Colon (tissue), 2 donors: Measurements from ENCODE around the gene FBH1.
"Not testable (repeated sequence)": the region's sequence is repeated elsewhere in the genome, so short reads cannot be mapped to it uniquely, and the experiment has no call there.

Experiments used
- FAIRE-seq: peaks from 2 replicates; lab custom pipeline; 2012; peaks lifted over from hg19 to GRCh38; lab: Jason Lieb, UNC
- donor health status: control.
- donor health status: control.

FBH1 gene

DNA sequence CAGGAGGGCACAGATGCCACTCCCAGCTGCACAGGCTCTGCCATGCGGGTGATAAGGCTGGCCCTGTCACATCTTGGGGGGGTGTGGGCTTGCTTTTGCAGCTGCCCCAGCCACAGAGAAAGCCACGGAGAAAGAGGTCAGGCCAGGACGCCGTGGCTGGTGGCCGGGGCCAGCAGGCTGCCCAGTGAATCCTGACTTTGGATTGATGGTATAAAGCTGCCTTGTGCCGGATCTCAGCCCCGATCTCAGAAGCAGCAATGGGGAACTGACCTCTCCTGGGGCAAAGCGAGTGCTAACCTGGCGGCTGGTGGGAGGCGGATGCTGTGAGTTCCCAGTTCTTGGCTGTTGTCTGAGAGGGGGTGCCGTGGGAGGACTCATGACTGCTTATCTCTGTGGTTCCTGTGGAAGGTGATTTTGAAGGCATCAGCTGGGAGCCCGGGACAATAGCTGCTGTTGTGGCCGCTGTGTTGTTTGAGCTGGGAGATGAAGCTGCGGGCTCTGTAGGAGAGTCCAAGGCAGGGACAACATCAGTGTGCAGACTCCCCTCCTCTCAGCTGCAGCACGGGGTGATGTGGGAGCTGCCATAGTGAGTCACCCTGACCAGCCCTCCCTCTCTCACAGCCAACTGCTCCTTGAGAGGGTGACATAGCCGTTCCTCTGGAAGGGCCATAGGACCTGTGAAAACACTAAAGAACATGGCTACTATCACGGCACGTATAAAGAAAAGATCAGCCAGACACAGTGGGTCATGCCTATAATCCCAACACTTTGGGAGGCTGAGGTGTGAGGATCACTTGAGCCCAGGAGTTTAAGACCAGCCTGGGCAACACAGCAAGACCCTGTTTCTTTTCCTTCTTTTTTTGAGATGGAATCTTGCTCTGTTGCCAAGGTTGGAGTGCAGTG is 70.3 kb downstream of the FBH1 start:
- no peak for FAIRE-seq

DNA sequence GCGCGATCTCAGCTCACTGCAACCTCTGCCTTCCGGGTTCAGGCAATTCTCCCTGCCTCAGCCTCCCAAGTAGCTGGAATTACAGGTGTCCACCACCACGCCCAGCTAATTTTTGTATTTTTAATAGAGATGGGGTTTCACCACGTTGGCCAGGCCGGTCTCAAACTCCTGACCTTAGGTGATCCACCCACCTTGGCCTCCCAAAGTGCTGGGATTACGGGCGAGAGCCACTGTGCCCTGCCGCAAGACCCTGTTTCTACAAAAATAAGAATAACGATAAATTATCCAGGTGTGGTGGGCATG is 70.9 kb downstream of the FBH1 start:
- FAIRE-seq, result not testable (repeated sequence)

DNA sequence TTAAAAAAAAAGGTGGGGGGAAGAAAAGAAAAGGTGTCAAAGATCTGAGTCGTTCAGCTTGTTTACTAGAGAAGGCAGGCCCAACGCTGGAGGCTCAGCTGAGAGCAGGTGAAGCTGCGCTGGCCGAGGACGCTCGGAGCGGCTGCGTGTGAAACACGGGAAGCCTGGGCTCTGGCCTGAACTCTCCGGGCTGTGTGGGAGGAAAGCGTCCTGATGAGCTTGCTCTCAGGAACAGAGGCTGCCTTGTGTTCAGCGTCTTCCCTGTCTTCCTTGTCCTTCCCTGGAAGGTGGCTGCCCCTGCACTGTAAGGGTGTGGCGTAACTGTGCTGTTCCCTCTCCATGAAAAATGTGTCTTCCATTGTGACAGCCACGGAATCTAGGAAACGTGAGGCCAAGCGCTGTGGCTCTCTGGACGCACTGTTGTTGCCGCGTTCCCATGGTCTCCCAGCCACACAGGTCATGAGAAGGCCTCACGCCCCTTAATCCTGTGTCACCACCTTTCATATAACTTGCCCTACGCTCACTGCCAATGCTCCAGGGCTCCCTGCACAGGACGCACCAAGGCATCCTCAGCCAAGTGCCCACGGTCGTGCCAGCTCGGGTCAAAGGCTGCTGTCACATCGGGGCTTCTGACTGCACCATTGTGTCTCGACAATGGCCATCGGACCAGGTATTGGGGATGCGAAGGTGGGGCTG is 71.5 kb downstream of the FBH1 start:
- no peak for FAIRE-seq

DNA sequence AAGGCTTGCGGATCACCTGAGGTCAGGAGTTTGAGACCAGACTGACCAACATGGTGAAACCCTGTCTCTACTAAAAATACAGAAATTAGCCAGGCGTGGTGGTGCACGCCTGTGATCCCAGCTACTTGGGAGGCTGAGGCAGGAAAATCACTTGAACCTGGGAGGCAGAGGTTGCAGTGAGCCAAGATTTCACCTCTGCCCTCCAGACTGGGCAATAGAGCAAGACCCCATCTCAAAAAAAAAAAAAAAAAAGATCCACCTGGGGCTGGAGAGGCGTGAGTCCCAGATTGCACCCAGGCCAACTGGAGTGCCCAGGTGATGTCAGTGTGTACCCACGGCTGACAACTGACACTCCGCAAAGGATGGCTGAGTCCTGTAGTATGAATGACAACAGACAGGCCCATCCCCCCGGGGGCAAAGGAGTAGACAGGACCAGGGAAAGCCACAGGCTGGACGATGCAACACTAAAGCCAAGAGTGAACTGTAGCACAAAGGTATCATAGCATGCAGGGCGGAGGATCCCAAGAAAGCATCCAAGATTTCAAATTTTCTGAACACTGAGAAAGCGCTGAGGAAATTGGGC is 72.4 kb downstream of the FBH1 start:
- not testable (repeated sequence) for FAIRE-seq

DNA sequence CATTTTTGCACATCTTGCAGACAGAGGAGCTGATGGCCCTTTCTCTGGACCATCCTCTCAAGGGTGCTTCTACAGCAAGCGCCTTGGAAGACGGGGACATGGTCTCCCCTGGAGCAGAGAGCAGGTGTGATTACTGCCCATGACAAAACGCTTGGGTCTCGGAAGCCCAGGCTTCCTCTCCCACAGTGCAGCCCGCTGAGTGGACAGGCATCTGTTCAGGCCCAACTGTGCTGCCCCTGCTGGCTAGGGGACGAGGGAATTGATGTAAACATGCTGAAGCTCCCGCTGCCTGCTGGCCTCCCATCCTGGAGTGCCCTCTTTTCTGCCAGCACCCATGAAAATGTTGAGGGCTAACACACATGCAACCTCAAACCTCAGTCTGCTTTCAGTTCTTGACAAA is 73.0 kb downstream of the FBH1 start:
- FAIRE-seq, result no peak

DNA sequence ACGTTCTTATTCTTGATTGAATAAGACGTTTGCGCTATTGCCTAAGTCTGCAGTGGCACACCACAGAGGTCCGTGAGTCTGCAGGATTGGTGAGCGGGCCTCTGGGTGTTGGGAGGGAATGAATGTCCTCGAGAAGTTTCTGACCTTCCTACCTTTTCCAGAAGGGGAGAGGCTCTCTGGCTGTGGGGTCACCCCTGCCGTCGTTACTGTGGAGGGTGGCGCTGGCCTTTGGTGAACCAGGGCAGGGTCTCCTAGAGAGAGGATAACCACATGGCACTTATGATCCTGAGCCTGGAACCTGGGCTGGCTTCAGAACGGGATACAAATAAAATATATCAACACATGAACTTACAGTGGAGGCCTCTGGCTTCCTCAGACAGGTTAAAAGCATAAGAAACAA is 73.5 kb downstream of the FBH1 start:
- FAIRE-seq, result no peak

DNA sequence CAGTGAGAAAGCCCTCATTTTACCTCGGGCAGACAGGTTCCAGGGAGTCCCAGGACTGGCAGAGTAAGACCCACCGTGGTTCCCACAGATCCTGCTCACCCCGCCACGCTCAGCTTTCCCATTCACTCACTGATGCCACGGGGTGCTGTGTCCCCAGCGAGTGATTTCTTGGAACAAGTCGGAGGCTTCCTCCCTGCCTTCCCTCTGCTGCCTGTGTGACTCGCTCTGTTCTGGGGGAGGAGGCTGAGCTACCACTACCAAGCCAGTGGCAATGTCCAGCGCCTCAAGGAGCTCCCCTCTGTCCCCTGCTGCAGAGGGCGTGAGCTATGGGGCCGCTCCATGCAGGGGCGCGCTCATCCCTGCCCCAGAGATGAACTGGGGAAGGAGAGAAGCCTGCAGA is 74.7 kb downstream of the FBH1 start:
- no peak for FAIRE-seq

DNA sequence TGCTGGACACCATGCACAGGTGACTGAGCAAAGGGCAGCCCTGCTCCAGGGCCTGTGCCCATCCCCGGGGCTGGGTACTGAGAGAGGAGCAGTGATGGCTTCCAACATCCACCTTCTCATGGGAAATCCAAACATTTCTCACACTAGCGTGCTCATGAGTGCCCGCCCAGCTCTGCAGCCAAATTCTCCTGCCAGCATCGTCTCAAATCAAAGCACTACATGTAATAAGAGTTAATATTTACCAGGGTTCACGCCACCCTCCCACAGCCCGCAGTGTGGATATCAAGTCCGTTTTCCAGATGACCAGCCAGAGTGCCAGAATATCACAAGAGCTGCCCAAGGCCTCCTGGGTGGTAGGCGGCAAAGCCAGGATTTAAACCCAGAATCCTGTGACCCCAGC is 75.2 kb downstream of the FBH1 start:
- FAIRE-seq, result no peak

DNA sequence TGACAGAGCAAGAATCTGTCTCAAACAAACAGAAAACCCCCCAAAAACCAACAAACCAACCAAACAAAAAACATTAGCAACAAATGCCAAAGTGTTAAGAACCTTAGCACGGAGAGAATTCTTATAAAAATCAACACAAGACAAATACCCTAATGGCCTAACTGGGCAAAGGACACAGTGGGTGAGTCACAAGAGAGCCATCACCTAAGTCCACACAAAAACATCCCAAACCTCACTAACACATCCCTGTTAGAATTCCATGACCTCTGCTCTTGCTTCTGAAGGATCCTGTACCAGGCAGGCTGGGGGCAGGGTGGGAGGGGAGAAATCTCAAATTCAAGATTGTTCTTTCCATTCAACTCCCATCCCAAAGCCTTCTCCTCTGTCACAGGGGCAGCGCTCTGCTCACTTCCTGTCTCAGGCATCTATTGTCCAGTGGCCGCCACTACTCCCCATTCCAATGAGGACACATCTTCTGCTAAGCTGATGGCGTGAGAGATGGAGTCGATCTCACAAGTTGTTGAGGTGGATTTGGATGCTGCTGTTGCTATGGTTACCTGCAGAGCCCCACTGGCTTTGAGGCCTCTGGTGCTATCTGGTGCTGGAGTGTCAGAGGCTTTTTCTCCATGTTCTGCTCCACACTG is 78.1 kb downstream of the FBH1 start:
- FAIRE-seq, result no peak

DNA sequence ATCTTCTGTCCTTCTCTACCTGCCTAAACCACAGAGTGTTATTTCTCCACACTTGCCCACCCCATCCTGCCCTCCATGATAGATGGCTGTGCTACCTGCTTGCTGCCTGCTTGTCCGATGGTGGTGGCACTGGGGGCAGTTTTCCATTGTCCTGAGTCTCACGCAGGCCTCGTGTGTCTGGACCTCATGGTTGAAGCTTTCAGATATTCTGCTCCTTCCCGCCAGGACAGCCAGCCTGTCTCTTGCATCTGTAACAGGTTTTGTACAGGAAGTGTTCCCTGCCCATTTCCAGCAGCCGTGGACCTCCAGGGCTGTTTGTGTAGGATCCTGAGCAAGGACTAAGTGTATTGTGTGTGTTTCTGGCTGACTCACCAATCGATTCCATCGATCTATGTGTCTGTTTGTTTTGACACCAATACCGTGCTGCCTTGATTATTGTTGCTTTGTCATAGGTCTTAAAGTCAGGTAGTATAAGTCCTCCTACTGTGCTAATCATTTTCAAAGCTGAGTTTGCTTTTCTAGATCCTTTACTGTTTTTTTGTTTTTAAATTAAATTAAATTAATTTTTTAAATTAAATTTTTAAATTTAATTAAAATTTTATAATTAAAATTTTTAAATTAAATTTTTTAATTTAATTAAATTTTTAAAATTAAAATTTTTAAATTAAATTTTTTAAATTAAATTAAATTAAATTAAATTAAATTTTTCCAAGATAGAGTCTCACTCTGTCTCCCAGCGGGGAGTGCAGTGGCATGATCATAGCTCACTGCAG is 78.8 kb downstream of the FBH1 start:
- FAIRE-seq, result no peak

DNA sequence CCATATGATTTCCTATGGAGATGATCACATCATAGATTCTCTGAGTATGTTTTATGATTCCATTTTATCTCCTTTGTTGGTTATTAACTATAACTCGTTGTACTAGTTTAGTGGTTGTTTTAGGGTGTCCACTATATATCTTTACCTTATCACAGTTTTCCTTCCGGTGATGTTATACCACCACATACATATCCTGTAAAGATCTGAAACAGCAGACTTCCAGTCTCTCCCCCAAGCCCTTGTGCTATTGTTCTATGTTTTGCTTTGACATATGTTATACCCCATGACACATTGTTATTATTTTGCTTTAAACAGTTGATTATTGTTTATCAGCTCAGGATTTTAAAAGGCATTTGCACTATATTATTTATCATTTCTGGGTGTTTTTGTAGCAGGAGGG is 80.0 kb downstream of the FBH1 start:
- no peak for FAIRE-seq

DNA sequence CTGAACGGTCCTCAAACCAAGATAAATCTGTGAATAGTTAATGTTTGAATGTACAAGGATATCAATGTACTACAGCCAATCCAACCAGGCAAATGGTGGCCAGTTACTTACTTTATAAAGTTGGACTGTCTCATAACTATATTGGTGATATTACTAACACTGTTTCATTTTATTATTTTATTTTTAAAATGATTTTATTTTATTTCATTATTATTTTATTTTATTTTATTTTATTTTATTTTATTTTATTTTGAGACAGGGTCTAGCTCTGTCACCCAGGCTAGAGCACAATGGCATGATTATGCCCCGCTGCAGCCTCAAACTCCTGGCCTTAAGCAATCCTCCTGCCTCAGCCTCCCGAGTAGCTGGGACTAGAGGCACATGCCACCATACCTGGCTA is 80.5 kb downstream of the FBH1 start:
- no peak for FAIRE-seq

DNA sequence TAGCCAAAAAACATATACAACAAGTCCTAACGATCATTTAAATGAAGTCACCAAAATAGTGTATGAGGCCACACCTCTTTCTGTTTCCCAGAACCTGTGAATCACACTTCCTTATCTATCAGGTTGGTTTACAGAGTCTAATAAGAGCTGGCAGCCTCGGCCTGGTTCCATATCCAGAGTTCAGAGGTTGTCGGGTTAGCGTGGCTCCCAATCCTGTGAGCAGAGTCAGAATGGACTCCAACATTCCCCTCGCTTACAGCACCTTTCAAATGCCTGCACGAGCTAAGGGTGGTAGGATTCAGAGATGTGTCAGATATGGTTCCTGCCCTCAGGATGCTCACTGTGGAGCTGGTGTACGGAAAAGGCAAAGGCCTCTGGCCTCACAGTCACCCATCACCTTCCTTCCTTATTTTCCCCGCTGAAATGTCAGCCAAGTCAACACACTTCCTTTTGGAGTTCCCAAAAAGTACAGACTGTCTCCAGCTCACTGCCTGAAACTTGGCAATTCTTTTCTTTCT is 81.3 kb downstream of the FBH1 start:
- no peak for FAIRE-seq

DNA sequence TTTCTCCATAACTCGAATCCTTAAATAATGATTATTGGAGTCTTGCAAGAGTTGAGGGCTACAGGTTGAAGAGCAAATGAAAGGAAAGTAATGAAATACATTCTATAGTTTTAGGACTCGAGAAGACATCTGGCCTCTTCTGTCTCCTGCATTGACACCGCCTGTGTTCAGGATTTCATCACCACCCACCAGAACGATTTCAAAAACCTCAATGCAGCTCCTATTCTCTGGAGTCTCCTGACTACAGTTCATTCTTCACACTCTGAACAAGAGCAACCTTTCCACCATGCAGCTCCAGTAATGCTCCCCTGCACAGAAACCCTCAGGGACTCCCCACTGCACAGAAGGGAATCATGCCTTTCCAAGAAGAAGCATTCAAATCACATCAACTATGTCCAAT is 81.8 kb downstream of the FBH1 start:
- FAIRE-seq, result no peak

DNA sequence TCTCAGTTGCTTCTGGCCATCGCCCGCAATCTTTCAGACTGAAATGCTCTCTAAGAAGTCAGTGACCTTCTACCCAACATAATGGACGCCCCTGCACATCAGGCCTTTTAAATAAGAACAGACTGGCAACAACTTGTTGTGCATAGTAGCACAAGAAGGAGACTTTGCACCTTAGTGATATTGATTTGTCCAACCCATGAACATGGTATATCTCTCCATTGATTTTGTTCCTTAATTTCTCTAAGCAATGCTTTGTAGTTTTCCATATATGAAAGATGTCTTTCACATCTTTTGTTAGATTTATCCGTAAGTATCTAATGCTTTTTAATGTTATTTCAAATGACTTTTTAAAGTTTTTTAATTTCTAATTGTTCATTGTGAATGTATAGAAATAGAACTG is 83.0 kb downstream of the FBH1 start:
- no peak for FAIRE-seq

DNA sequence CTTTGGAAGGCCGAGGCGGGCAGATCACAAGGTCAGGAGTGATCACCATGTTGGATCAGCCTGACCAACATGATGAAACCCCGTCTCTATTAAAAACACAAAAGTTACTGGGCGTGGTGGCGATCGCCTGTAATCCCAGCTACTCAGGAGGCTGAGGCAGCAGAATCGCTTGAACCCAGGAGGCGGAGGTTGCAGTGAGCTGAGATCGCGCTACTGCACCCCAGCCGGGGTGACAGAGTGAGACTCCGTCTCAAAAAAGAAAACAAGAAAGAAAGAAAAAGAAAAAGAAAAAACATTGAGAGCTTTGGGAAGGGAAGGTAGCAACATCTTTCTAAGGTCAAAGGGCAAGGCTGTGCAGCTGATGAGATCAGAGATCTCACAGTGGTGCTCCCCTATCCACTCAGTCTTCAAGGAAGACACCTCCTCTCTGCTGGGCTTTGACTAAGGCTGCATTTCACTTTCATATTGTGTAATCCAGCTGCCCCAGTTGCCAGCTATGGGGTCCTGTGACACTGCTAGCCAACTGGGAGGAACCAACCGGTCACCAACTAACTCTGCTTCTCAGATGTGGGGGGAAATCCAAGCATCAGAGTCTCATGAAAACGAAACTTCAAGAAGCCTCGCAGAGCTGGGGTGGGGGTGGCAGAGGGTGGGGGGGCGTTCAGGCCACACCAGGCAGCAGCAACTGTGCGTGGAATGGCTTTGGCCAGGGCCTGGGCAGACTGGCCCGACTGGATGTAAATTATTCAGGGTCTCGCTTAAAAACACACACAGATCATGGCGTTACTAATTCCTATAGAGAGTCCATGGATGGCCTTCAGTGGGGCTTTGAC is 85.8 kb downstream of the FBH1 start:
- no peak for FAIRE-seq

DNA sequence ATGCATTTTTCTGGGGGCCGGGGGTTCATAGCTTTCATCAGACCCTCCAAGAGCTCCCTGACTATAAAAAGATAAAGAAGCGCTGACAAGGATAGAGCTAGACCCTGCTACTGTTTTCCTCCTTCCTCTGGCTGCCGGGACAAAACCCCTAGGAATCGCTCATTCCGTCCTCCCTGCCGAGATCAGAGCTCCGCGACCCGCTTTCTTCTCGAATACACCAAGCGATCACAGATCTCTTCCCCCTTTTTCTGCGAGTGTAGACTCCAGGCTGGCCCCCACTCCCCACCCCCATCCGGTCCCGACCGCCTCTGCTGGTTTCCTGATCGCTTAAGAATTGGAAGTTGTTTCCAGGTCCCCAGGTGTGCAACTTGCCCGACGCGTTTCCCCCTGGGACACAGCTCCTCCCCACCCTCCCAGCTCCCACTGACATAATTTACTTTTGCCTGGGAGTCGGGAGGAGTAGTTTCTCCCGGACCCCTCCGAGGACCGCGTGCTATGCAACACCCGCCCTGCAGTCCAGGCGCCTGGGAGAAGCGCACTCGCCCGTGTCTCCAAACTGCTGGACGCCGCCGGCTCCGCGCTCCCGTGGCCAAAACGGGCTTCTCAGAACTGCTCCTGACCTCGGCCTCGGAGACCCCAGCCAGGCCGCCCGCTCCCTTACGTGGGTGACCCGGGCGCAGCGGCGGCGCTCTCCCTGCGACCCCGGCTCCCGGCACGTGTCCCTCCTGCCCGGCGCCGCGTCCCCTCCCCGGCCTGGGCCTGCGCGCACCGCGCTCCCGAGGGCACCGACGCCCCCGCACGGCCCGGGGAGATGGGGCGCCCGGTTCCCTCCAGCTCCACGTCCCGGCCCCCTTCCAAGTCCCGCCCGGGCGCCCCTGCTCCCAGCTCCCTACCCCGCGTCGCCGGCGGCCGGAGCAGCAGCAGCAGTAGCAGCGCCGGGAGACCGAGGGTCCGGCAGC is 86.7 kb downstream of the FBH1 start:
- no peak for FAIRE-seq

DNA sequence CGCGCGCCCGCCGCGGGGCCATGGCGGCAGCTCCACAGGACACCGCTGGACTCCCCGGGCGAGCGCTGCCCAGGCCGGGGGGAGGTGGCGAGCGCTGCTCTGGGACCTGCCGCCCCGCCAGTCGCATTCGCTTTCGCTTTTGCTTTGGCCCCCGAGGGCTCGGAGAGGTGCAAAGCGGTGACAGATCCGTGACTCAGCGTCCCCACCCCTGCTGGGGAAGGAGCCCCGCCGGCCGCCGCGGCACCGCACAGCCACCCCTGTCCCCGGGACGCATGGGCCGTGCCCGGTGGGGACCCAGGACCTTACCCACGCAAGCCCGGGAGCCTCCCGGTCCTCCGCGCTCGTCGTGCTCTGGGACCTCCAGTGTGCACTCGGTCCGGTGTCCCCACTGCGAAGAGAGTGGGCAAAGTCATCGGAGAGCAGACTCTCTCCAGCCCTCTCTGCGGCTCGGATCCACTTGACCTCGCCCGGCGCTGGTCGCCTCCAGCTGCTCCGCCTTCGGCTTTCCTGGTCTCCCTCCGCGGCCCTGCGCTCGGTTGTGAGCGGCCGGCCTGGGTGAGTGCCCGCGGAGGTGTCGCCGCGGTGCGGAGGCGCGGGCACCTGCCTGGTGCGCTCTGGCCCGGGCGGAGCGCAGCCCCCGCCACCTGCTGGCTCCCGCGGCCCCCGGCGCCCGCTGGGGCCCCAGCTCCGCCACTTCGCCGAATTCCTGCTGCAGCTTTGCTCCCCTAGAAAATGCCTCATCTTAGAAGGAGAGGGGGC is 87.6 kb downstream of the FBH1 start, which contains the start of gene IL15RA:
Gene IL15RA (minus strand): TSS at position 73 of the 759 bp plus-strand sequence. CDS start 51 bp downstream, at position 22.
- no peak for FAIRE-seq

DNA sequence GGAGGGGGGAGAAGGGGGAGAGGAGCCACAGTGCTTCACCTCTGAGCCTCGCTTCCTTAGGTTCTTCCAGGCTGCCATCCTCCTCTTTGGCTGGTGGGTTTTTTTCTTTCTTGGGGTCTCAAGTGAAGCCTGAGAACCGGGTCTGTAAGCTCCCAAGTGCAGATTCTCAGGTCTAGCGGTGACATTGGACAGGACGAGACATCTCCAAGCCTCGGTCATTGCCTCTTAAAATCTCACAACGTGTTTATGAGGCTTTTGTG is 88.1 kb downstream of the FBH1 start:
- no peak for FAIRE-seq
